Ishikawa (cell line): ENCODE data around the gene ARHGAP19.
A peak's percentile ranks its signal among the peaks of the same experiment; 100 is the strongest.

Experiments
- CEBPB ChIP-seq: IDR thresholded peaks from 2 replicates; pipeline ENCODE4 v1.6.1; 2012
- CREB1 ChIP-seq: IDR thresholded peaks from 2 replicates; pipeline ENCODE4 v1.6.1; 2012; ENCODE audit warnings: low read depth
- EGR1 ChIP-seq: IDR thresholded peaks from 2 replicates; pipeline ENCODE4 v1.6.1; 2012
- EP300 ChIP-seq: IDR thresholded peaks from 2 replicates; pipeline ENCODE4 v1.6.1; 2012; ENCODE audit warnings: borderline replicate concordance
- FOXM1 ChIP-seq: IDR thresholded peaks from 2 replicates; pipeline ENCODE4 v1.6.1; 2012; ENCODE audit warnings: low read depth, borderline replicate concordance
- MAX ChIP-seq: IDR thresholded peaks from 2 replicates; pipeline ENCODE4 v1.6.1; 2012
- NFIC ChIP-seq: IDR thresholded peaks from 2 replicates; pipeline ENCODE4 v1.6.1; 2012
- RAD21 ChIP-seq: IDR thresholded peaks from 2 replicates; pipeline ENCODE4 v1.6.1; 2012; ENCODE audit warnings: low read depth
- REST ChIP-seq: IDR thresholded peaks from 2 replicates; pipeline ENCODE4 v1.6.1; 2012; ENCODE audit warnings: low read depth, mild to moderate bottlenecking
- TAF1 ChIP-seq: IDR thresholded peaks from 2 replicates; pipeline ENCODE4 v1.6.1; 2012; ENCODE audit warnings: low read depth, mild to moderate bottlenecking
- TCF12 ChIP-seq: IDR thresholded peaks from 2 replicates; pipeline ENCODE4 v1.6.1; 2012; ENCODE audit warnings: low read depth
- TEAD4 ChIP-seq: IDR thresholded peaks from 2 replicates; pipeline ENCODE4 v1.6.1; 2012
- USF1 ChIP-seq: IDR thresholded peaks from 2 replicates; pipeline ENCODE4 v1.6.1; 2012
- YY1 ChIP-seq: IDR thresholded peaks from 2 replicates; pipeline ENCODE4 v1.6.1; 2012; ENCODE audit warnings: low read depth
- ZBTB7A ChIP-seq: IDR thresholded peaks from 2 replicates; pipeline ENCODE4 v1.6.1; 2012; ENCODE audit warnings: low read depth

ARHGAP19 gene

GRCh38 chr10:97278491-97278989 lies 13.9 kb downstream of the ARHGAP19 start:
- peak; percentile 68 for TF ChIP-seq RAD21
- TF ChIP-seq FOXM1 = no peak
- TF ChIP-seq EGR1 = no peak

GRCh38 chr10:97277551-97277950 lies 14.9 kb downstream of the ARHGAP19 start:
- TF ChIP-seq EP300 (no peak), NFIC (no peak), EGR1 (no peak), TAF1 (no peak), REST (no peak), CEBPB (no peak), TEAD4 (no peak), YY1 (no peak)

GRCh38 chr10:97274828-97275227 lies 17.6 kb downstream of the ARHGAP19 start:
- TF ChIP-seq TAF1 (no peak), MAX (no peak), EGR1 (no peak), REST (no peak), YY1 (no peak), TEAD4 (no peak), CEBPB (no peak), NFIC (no peak), ZBTB7A (no peak), RAD21 (no peak), EP300 (no peak), CREB1 (no peak), FOXM1 (no peak), USF1 (no peak), TCF12 (no peak)

- TF ChIP-seq TCF12 (no peak), TAF1 (no peak), CREB1 (no peak)
Measured at GRCh38 chr10:97273700-97274099, 18.7 kb downstream of the ARHGAP19 start.

- TF ChIP-seq TEAD4 (no peak), TCF12 (no peak), EP300 (no peak), NFIC (no peak), EGR1 (no peak), TAF1 (no peak), FOXM1 (no peak), CEBPB (no peak)
Measured at GRCh38 chr10:97270523-97271154, 21.8 kb downstream of the ARHGAP19 start.

GRCh38 chr10:97267671-97268070 lies 24.8 kb downstream of the ARHGAP19 start:
- no peak for TF ChIP-seq YY1

- TF ChIP-seq CREB1 = no peak
- TF ChIP-seq ZBTB7A = no peak
- TF ChIP-seq TAF1 = no peak
Measured at GRCh38 chr10:97263971-97264370, 28.5 kb downstream of the ARHGAP19 start.

- TF ChIP-seq MAX (no peak), TAF1 (no peak), TCF12 (no peak), TEAD4 (no peak)
Measured at GRCh38 chr10:97261656-97262055, 30.8 kb downstream of the ARHGAP19 start.
